ENCODE results near the gene KRTAP5-1.

KRTAP5-1 gene

DNA sequence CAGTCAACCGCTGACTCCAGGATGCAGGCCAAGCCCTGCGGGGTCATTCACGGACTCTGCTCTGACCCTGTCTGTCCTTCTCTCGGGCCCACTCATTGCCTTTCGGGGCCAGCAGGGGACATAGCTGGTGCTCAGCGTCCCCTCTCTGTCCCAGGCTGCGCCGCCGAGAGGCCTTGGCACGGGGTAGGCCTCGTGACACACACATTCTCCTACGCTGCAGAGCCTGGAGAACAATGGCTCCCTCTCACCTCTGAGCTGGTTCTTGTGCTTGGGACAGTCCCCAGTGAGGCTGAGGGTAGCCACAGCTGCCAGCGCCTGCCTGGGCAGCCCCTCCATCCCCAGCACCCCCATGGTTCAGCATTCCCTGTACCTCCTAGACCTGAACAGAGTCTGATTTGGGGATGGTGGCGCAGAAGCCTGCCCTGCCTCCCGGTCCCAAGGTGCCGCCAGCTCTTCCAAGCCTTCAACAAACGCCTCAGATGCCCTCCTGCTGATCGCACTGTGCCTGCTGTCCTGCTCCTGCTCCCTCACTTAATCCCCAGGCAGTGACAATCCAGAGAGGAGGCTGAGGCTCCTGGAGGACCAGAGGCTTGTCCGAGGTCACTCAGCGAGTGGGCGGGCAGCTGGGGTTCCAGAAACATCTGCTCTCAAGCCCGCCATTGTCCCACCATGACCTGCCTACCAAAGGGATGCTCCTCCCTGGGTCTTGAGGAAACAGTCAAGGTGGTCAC lies 43.4 kb downstream of the KRTAP5-1 start:
- H3K27me3 ChIP-seq (replicated peaks; ENCODE audit: control insufficient read depth, insufficient read depth, low read length): no peaks in the 10 kb centered on the region; the same call in 1 of the 2 replicates
- H3K36me3 ChIP-seq (ENCODE audit: control insufficient read depth, insufficient read depth, low read length): no peaks in the 10 kb centered on the region
- TF ChIP-seq CTCF (IDR thresholded peaks at IDR 0.05; ENCODE audit: insufficient read depth, low read length, poor library complexity, severe bottlenecking): no peak
- no peak for DNase-seq (ENCODE audit: extremely low read depth, insufficient read length)
- H3K4me3 ChIP-seq (replicated peaks; ENCODE audit: low read depth, low read length): no peak overlapping the region

DNA sequence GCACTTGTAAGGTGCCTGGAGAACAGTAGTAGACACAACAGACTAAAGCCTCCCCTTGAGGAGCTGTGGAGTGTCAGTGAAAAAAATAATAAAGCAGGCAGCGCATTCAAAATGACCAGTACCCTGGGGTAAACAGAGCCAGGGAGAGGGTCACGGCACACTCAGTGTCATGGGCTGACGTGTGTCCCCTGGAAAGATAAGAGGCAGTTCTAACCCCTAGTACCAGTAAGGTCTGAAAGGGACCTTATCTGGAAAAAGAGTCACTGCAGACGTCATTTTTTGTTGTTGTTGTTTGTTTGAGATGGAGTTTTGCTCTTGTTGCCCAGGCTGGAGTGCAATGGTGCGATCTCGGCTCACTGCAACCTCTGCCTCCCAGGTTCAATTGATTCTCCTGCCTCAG lies 45.0 kb downstream of the KRTAP5-1 start:
- no peak for TF ChIP-seq CTCF (IDR thresholded peaks at IDR 0.05; ENCODE audit: insufficient read depth, low read length, poor library complexity, severe bottlenecking)
- H3K27me3 ChIP-seq (replicated peaks; ENCODE audit: control insufficient read depth, insufficient read depth, low read length): no peaks in the 10 kb centered on the region; the same call in 1 of the 2 replicates
- no peaks in the 10 kb centered on the region for H3K36me3 ChIP-seq (ENCODE audit: control insufficient read depth, insufficient read depth, low read length)
- no peak for DNase-seq (ENCODE audit: extremely low read depth, insufficient read length)
- H3K4me3 ChIP-seq (replicated peaks; ENCODE audit: low read depth, low read length): no peak overlapping the region

- Histone ChIP-seq H3K4me3 (replicated peaks; ENCODE audit: low read depth, low read length) (no peak overlapping the region), H3K27me3 (replicated peaks; ENCODE audit: control insufficient read depth, insufficient read depth, low read length) (no peaks in the 10 kb centered on the region; the same call in 1 of the 2 replicates), H3K36me3 (ENCODE audit: control insufficient read depth, insufficient read depth, low read length) (no peaks in the 10 kb centered on the region)
- no peak for TF ChIP-seq CTCF (IDR thresholded peaks at IDR 0.05; ENCODE audit: insufficient read depth, low read length, poor library complexity, severe bottlenecking)
- DNase-seq (ENCODE audit: extremely low read depth, insufficient read length): no peak
These were observed 46.9 kb downstream of the KRTAP5-1 start for GRCh38 chr11:1538153-1538552.

GRCh38 chr11:1536065-1536843 lies 48.8 kb downstream of the KRTAP5-1 start:
- no peak for DNase-seq (ENCODE audit: extremely low read depth, insufficient read length)
- no peak for TF ChIP-seq CTCF (IDR thresholded peaks at IDR 0.05; ENCODE audit: insufficient read depth, low read length, poor library complexity, severe bottlenecking)
- H3K36me3 ChIP-seq (ENCODE audit: control insufficient read depth, insufficient read depth, low read length): no peaks in the 10 kb centered on the region; the same call in none of the 2 replicates
- H3K4me3 ChIP-seq (replicated peaks; ENCODE audit: low read depth, low read length): no peak overlapping the region
- no peaks in the 10 kb centered on the region for H3K27me3 ChIP-seq (replicated peaks; ENCODE audit: control insufficient read depth, insufficient read depth, low read length)

- Histone ChIP-seq H3K36me3 (ENCODE audit: control insufficient read depth, insufficient read depth, low read length) (no peaks in the 10 kb centered on the region; the same call in none of the 2 replicates), H3K4me3 (replicated peaks; ENCODE audit: low read depth, low read length) (no peak overlapping the region), H3K27me3 (replicated peaks; ENCODE audit: control insufficient read depth, insufficient read depth, low read length) (no peaks in the 10 kb centered on the region)
- DNase-seq (ENCODE audit: extremely low read depth, insufficient read length): no peak
- no peak for TF ChIP-seq CTCF (IDR thresholded peaks at IDR 0.05; ENCODE audit: insufficient read depth, low read length, poor library complexity, severe bottlenecking)
These were observed 50.4 kb downstream of the KRTAP5-1 start for GRCh38 chr11:1534682-1535081.

Measured in GM06990 (cell line).